Measurements from ENCODE around the gene UTP14C. TPM values are rescaled to one million over a fixed set of nuclear protein-coding genes. Genes with fewer than 3 reads are reported as not detected.

UTP14C gene
- total and polyA plus RNA-seq, 2 donors (not counting 3 experiments of a cell fraction or from before 2014, with no cell fraction given): 4.1 to 10.9 TPM

GRCh38 chr13:52001120-52001731, 23.3 kb upstream of the UTP14C start:
- intact Hi-C loops (cut with micrococcal nuclease) (loop anchor here (1.0 to 5.0 kb wide), 5 partner anchors 10 to 449 kb away; partner anchors contain the start of genes ATP7B and VPS36), dilution Hi-C loops (cut with MboI; ENCODE audit: extremely low pct_ligation_motif_present, low sequenced_read_pairs) (no loop called here)
- Histone ChIP-seq H3K4me3 (replicated peaks in 1 of 3; ENCODE audit: insufficient read depth in 1 of 3, low read depth in 1 of 3, low read length in 3 of 3) (no peak overlapping the region), H3K36me3 (ENCODE audit: control insufficient read depth in 2 of 2, extremely low read depth in 1 of 2, insufficient read depth in 2 of 2, low read length in 2 of 2) (no peaks in the 10 kb centered on the region), H3K9ac (replicated peaks; ENCODE audit: extremely low read depth, insufficient read depth, low read length) (no peak overlapping the region), H4K20me1 (replicated peaks; ENCODE audit: control insufficient read depth, extremely low read depth, insufficient read depth, low read length) (no peaks in the 10 kb centered on the region), H3K4me1 (ENCODE audit: control insufficient read depth, extremely low read depth, insufficient read depth, low read length) (no peaks in the 10 kb centered on the region), H2AFZ (ENCODE audit: low read depth, low read length) (no peak overlapping the region), H3K4me2 (ENCODE audit: insufficient read depth, low read length) (no peak overlapping the region), H3K9me1 (replicated peaks; ENCODE audit: control insufficient read depth, extremely low read depth, insufficient read depth, low read length) (no peaks in the 10 kb centered on the region), H3K27ac (ENCODE audit: insufficient read depth, low read depth, low read length) (no peak overlapping the region), H3K27me3 (ENCODE audit: control insufficient read depth in 2 of 2, insufficient read depth in 2 of 2, low read length in 2 of 2) (peaks cover 10 to 11% of the 10 kb centered on the region in 2 experiments), H3K79me2 (ENCODE audit: control insufficient read depth, insufficient read depth, low read length) (no peaks in the 10 kb centered on the region), H3K9me3 (replicated peaks; ENCODE audit: control insufficient read depth, insufficient read depth, low read length) (no peaks in the 10 kb centered on the region)
- DNase-seq (ENCODE audit: low read depth, low spot score) (peak; percentile 38), FAIRE-seq (peak; percentile 62)
- ChIA-PET POLR2A (no interaction called here), CTCF (interaction anchor here (0.8 to 6.7 kb wide), 3 partner anchors 20 to 126 kb away, joined by 3 to 45 read pairs (median 4); partner anchors contain the start of gene NEK5)
- BruUV-seq (replicated peaks): no TSS peak
- TF ChIP-seq CTCF (IDR thresholded peaks at IDR 0.05; ENCODE audit: extremely low read depth in 1 of 2, insufficient read depth in 1 of 2, low read depth in 1 of 2, low read length in 2 of 2) (peak; percentile 42 to 61), FOS (IDR thresholded peaks at IDR 0.05; ENCODE audit: borderline replicate concordance, insufficient read depth, low read length) (no peak)

GRCh38 chr13:52002361-52002760, 22.1 kb upstream of the UTP14C start:
- peaks cover 2 to 6% of the 10 kb centered on the region in 2 experiments for H3K27me3 ChIP-seq (ENCODE audit: control insufficient read depth in 2 of 2, insufficient read depth in 2 of 2, low read length in 2 of 2)
- intact Hi-C loops (cut with micrococcal nuclease) (loop anchor here (5.0 kb wide), 1 partner anchor 235 kb away; no protein-coding TSS in a partner anchor), dilution Hi-C loops (cut with MboI; ENCODE audit: extremely low pct_ligation_motif_present, low sequenced_read_pairs) (no loop called here)
- H2AFZ ChIP-seq (ENCODE audit: low read depth, low read length): no peak overlapping the region
- no peaks in the 10 kb centered on the region for H3K4me1 ChIP-seq (ENCODE audit: control insufficient read depth, extremely low read depth, insufficient read depth, low read length)
- H3K36me3 ChIP-seq (ENCODE audit: control insufficient read depth in 2 of 2, extremely low read depth in 1 of 2, insufficient read depth in 2 of 2, low read length in 2 of 2): no peaks in the 10 kb centered on the region
- no peaks in the 10 kb centered on the region for H3K79me2 ChIP-seq (ENCODE audit: control insufficient read depth, insufficient read depth, low read length)
- FAIRE-seq: no peak
- H4K20me1 ChIP-seq (replicated peaks; ENCODE audit: control insufficient read depth, extremely low read depth, insufficient read depth, low read length): no peaks in the 10 kb centered on the region
- no peaks in the 10 kb centered on the region for H3K9me3 ChIP-seq (replicated peaks; ENCODE audit: control insufficient read depth, insufficient read depth, low read length)
- no peak overlapping the region for H3K4me3 ChIP-seq (replicated peaks in 1 of 3; ENCODE audit: insufficient read depth in 1 of 3, low read depth in 1 of 3, low read length in 3 of 3)
- no peak for DNase-seq (ENCODE audit: low read depth, low spot score)
- no peak overlapping the region for H3K9ac ChIP-seq (replicated peaks; ENCODE audit: extremely low read depth, insufficient read depth, low read length)
- no peak overlapping the region for H3K4me2 ChIP-seq (ENCODE audit: insufficient read depth, low read length)
- no peak overlapping the region for H3K27ac ChIP-seq (ENCODE audit: insufficient read depth, low read depth, low read length)
- no TSS peak for BruUV-seq (replicated peaks)
- TF ChIP-seq POLR2A (IDR thresholded peaks at IDR 0.05; ENCODE audit: low read depth, low read length): no peak
- no peaks in the 10 kb centered on the region for H3K9me1 ChIP-seq (replicated peaks; ENCODE audit: control insufficient read depth, extremely low read depth, insufficient read depth, low read length)
- ChIA-PET CTCF (interaction anchor here (1.1 to 6.7 kb wide), 4 partner anchors 10 to 448 kb away, joined by 3 to 45 read pairs (median 9); partner anchors contain the start of genes ALG11 and NEK5), POLR2A (no interaction called here)

Measured in endothelial cell of umbilical vein (primary cell).